HEK293 (cell line): ENCODE measurements around the gene MZB1.

Experiments used
- CTCF ChIA-PET: fragments of 350-600 bp; formaldehyde crosslinking; extraction: SDS; loops from one replicate; lab custom pipeline; 2021; ENCODE audit warnings: antibody characterized with exemption; lab: Yijun Ruan, JAX
- POLR2A ChIA-PET: fragments of 300-600 bp; formaldehyde crosslinking; extraction: SDS; loops from one replicate; lab custom pipeline; 2020; ENCODE audit warnings: antibody characterized with exemption, inconsistent platforms; lab: Yijun Ruan, JAX
- H3K27ac ChIP-seq: fragments of 200-500 bp; sonication (Bioruptor generic); 2 replicates; pipeline ENCODE4 v1.5.1; 2014; ENCODE audit warnings: low read depth, low read length, control low read depth, inconsistent platforms; ENCODE audit errors: extremely low read depth
- H3K36me3 ChIP-seq, 2 experiments: fragments of 200-500 bp in 1 of 2; sonication (Bioruptor generic) in 1 of 2; 1 replicate in 1 of 2; 2 replicates in 1 of 2; pipeline ENCODE4 v1.5.1; 2014 to 2017; ENCODE audit warnings: inconsistent platforms in 2 of 2, low read length in 2 of 2; ENCODE audit not compliant: control insufficient read depth in 2 of 2, insufficient read depth in 1 of 2
- H3K4me1 ChIP-seq: fragments of 200-500 bp; sonication (Bioruptor generic); 2 replicates; pipeline ENCODE4 v1.5.1; 2014; ENCODE audit warnings: mild to moderate bottlenecking, low read length, inconsistent platforms; ENCODE audit not compliant: control insufficient read depth, insufficient read depth
- H3K4me3 ChIP-seq: 2 replicates; pipeline ENCODE4 v1.5.1; 2011; ENCODE audit warnings: low read depth, mild to moderate bottlenecking, control low read depth, low read length, moderate library complexity
- H3K9me3 ChIP-seq: fragments of 200-500 bp; sonication (Bioruptor generic); 2 replicates; pipeline ENCODE4 v1.5.1; 2014; ENCODE audit warnings: low read depth, low read length, inconsistent platforms; ENCODE audit not compliant: control insufficient read depth, insufficient read depth
- AEBP2 ChIP-seq: fragments of 450-650 bp; formaldehyde crosslinking; IDR thresholded peaks from 2 replicates; pipeline ENCODE4 v1.5.1; 2016; ENCODE audit warnings: missing biosample characterization, missing genetic modification characterization, borderline replicate concordance
- ATF2 ChIP-seq: fragments of 450-650 bp; formaldehyde crosslinking; IDR thresholded peaks from 2 replicates; pipeline ENCODE4 v1.5.1; 2016; ENCODE audit warnings: missing biosample characterization, missing genetic modification characterization, low read depth
- EGR2 ChIP-seq: fragments of 450-650 bp; formaldehyde crosslinking; IDR thresholded peaks from 2 replicates; pipeline ENCODE4 v1.5.1; 2016; ENCODE audit warnings: low read depth, missing biosample characterization, missing genetic modification characterization
- KLF8 ChIP-seq: fragments of 450-650 bp; formaldehyde crosslinking; IDR thresholded peaks from 2 replicates; pipeline ENCODE4 v1.5.1; 2016; ENCODE audit warnings: missing biosample characterization, missing genetic modification characterization
- ZBTB11 ChIP-seq: fragments of 450-650 bp; formaldehyde crosslinking; conservative IDR thresholded peaks from 2 replicates; pipeline ENCODE4 v1.5.1; 2016; ENCODE audit warnings: low read depth, missing biosample characterization, missing genetic modification characterization
- ZBTB17 ChIP-seq: fragments of 450-650 bp; formaldehyde crosslinking; IDR thresholded peaks from 2 replicates; pipeline ENCODE4 v1.5.1; 2016; ENCODE audit warnings: missing biosample characterization, missing genetic modification characterization
- ZFP37 ChIP-seq: fragments of 450-650 bp; formaldehyde crosslinking; IDR thresholded peaks from 2 replicates; pipeline ENCODE4 v1.5.1; 2016; ENCODE audit warnings: missing biosample characterization, missing genetic modification characterization
- ZNF132 ChIP-seq: fragments of 450-650 bp; formaldehyde crosslinking; IDR thresholded peaks from 2 replicates; pipeline ENCODE4 v1.5.1; 2017; ENCODE audit warnings: missing biosample characterization, missing genetic modification characterization, borderline replicate concordance
- ZNF169 ChIP-seq: fragments of 450-650 bp; formaldehyde crosslinking; IDR thresholded peaks from 2 replicates; pipeline ENCODE4 v1.5.1; 2016; ENCODE audit warnings: missing biosample characterization, missing genetic modification characterization
- ZNF184 ChIP-seq: fragments of 450-650 bp; IDR thresholded peaks from 2 replicates; pipeline ENCODE4 v1.5.1; 2018; ENCODE audit warnings: missing biosample characterization, mild to moderate bottlenecking, missing genetic modification characterization
- ZNF26 ChIP-seq: fragments of 450-650 bp; formaldehyde crosslinking; IDR thresholded peaks from 2 replicates; pipeline ENCODE4 v1.5.1; 2016; ENCODE audit warnings: missing biosample characterization, missing genetic modification characterization
- ZNF274 ChIP-seq, 2 experiments: fragments of 200-500 bp in 1 of 2; fragments of 450-650 bp in 1 of 2; sonication (Bioruptor generic) in 1 of 2; formaldehyde crosslinking in 1 of 2; IDR thresholded peaks; 2 replicates each; pipeline versions ENCODE4 v1.5.1 to v1.6.1; 2014 to 2016; ENCODE audit warnings: borderline replicate concordance in 1 of 2, inconsistent platforms in 1 of 2, low read length in 1 of 2, missing biosample characterization in 1 of 2, missing genetic modification characterization in 1 of 2
- ZNF311 ChIP-seq: fragments of 450-650 bp; formaldehyde crosslinking; IDR thresholded peaks from 2 replicates; pipeline ENCODE4 v1.5.1; 2017; ENCODE audit warnings: missing biosample characterization, missing genetic modification characterization, borderline replicate concordance
- ZNF366 ChIP-seq: fragments of 450-650 bp; formaldehyde crosslinking; conservative IDR thresholded peaks from 2 replicates; pipeline ENCODE4 v1.5.1; 2016; ENCODE audit warnings: missing biosample characterization, missing genetic modification characterization
- ZNF433 ChIP-seq: fragments of 450-650 bp; formaldehyde crosslinking; IDR thresholded peaks from 2 replicates; pipeline ENCODE4 v1.5.1; 2016; ENCODE audit warnings: missing biosample characterization, missing genetic modification characterization, low read depth
- ZNF501 ChIP-seq: fragments of 450-650 bp; formaldehyde crosslinking; IDR thresholded peaks from 2 replicates; pipeline ENCODE4 v1.5.1; 2016; ENCODE audit warnings: missing biosample characterization, missing genetic modification characterization
- ZNF521 ChIP-seq: fragments of 450-650 bp; formaldehyde crosslinking; IDR thresholded peaks from 2 replicates; pipeline ENCODE4 v1.5.1; 2017; ENCODE audit warnings: missing biosample characterization, mild to moderate bottlenecking, missing genetic modification characterization
- ZNF645 ChIP-seq: fragments of 450-650 bp; formaldehyde crosslinking; IDR thresholded peaks from 2 replicates; pipeline ENCODE4; 2016; ENCODE audit warnings: missing biosample characterization, missing genetic modification characterization
- ZSCAN4 ChIP-seq: fragments of 450-650 bp; formaldehyde crosslinking; IDR thresholded peaks from 2 replicates; pipeline ENCODE4 v1.5.1; 2017; ENCODE audit warnings: missing biosample characterization, missing genetic modification characterization

The MZB1 gene

GRCh38 chr5:139413153-139413552, 23.4 kb upstream of the MZB1 start:
- POLR2A ChIA-PET, result no interaction called here
- TF ChIP-seq ZNF132 (tag by site-specific recombination) (no peak), ZNF169 (tag by site-specific recombination) (no peak), AEBP2 (no peak), ZNF501 (tag by site-specific recombination) (no peak), KLF8 (tag by site-specific recombination) (no peak), ZNF366 (tag by site-specific recombination) (no peak), ZSCAN4 (tag by site-specific recombination) (no peak), ATF2 (tag by site-specific recombination) (no peak), ZNF521 (tag by site-specific recombination) (no peak), ZNF433 (no peak), ZNF311 (tag by site-specific recombination) (no peak), ZBTB17 (tag by site-specific recombination) (no peak), EGR2 (tag by site-specific recombination) (no peak), ZNF26 (tag by site-specific recombination) (no peak), ZNF274 (IDR thresholded peaks at IDR 0.05; ENCODE audit: low read length) (no peak), ZNF274 (tag by site-specific recombination; IDR thresholded peaks at IDR 0.05; ENCODE audit: borderline replicate concordance) (no peak), ZFP37 (tag by site-specific recombination) (no peak), ZNF645 (tag by site-specific recombination) (no peak), ZBTB11 (no peak), ZNF184 (no peak)
- TF ChIP-seq, all 188 proteins: peak for 0
- no peak overlapping the region for H3K27ac ChIP-seq
- peaks cover 7 to 47% of the 10 kb centered on the region in 2 experiments for H3K36me3 ChIP-seq
- peaks cover 3% of the 10 kb centered on the region; the same call in 1 of the 2 replicates for H3K4me1 ChIP-seq
- H3K9me3 ChIP-seq, result no peaks in the 10 kb centered on the region
- CTCF ChIA-PET, result interaction anchor here (1.0 to 1.4 kb wide), 3 partner anchors 9 to 24 kb away, joined by 3 to 11 read pairs (median 4); partner anchors contain the start of gene SPATA24
- no peak overlapping the region for H3K4me3 ChIP-seq
